ENCODE results near the gene NXPE3.

DNA sequence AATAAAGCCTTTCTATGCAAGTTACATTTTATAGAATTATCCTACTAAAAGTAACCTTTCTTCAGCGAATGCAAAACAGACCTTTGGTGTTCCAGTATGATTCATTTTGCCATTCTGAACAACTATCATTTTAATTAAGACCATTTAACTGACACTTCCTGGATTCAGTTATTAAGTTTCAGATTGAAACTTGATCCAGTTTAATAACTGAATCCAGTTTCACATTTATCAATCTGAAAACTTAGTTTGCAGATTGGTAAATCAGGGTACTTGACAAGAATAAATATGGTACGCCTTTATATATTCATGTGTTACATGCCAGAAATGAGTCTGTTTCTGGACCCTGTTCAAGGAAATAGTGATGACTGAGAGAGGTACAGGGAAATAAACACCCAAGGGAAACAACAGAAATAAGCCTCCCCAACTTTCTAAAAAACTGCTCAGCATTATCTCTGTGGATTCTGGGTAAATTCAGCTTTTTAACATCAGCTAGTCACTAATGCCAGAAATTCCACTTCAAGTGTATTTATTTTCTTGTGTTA, 47.0 kb downstream of the NXPE3 start:
- TF ChIP-seq GABPA (IDR thresholded peaks at IDR 0.05; ENCODE audit: low read depth) (no peak), SPI1 (IDR thresholded peaks at IDR 0.05; ENCODE audit: borderline replicate concordance, low read depth) (no peak), REST (IDR thresholded peaks at IDR 0.05; ENCODE audit: insufficient replicate concordance, low read depth) (no peak), CTCF (IDR thresholded peaks at IDR 0.05; ENCODE audit: insufficient read depth, low read length) (no peak)

Data from HL-60 (cell line).